GM18511 (cell line): ENCODE data around the gene CD63.

Source experiments
- ATAC-seq: cut with Tn5 transposase; IDR thresholded peaks from one replicate; pipeline ENCODE4 v1.9.1; 2021; ENCODE audit warnings: mild to moderate bottlenecking, moderate library complexity; ENCODE audit not compliant: unreplicated experiment

CD63 gene

GRCh38 chr12:55693323-55694187 lies 35.3 kb downstream of the CD63 start:
- ATAC-seq: no peak

GRCh38 chr12:55692631-55693322 lies 36.0 kb downstream of the CD63 start:
- ATAC-seq: no peak

- no peak for ATAC-seq
Observed at GRCh38 chr12:55688716-55689655, 39.8 kb downstream of the CD63 start.

GRCh38 chr12:55687746-55688145 lies 41.1 kb downstream of the CD63 start:
- peak; percentile 86 for ATAC-seq

GRCh38 chr12:55686366-55687010 lies 42.3 kb downstream of the CD63 start:
- ATAC-seq: no peak

- ATAC-seq: no peak
Observed at GRCh38 chr12:55685671-55686070, 43.1 kb downstream of the CD63 start.

GRCh38 chr12:55684761-55685370 lies 43.9 kb downstream of the CD63 start:
- ATAC-seq: no peak

- ATAC-seq: no peak
Observed at GRCh38 chr12:55683676-55684075, 45.1 kb downstream of the CD63 start.

- ATAC-seq: no peak
Observed at GRCh38 chr12:55682087-55682796, 46.6 kb downstream of the CD63 start.

GRCh38 chr12:55681142-55682077 lies 47.4 kb downstream of the CD63 start:
- ATAC-seq: peak; percentile 55

GRCh38 chr12:55679691-55680090 lies 49.1 kb downstream of the CD63 start:
- no peak for ATAC-seq

GRCh38 chr12:55676707-55677106 lies 52.1 kb downstream of the CD63 start:
- no peak for ATAC-seq

GRCh38 chr12:55675666-55676065 lies 53.1 kb downstream of the CD63 start:
- ATAC-seq: no peak
